Urinary bladder (tissue), 4 donors: Measurements from ENCODE around the gene CENPA. TPM values are rescaled to one million over a fixed set of nuclear protein-coding genes. Genes with fewer than 3 reads are reported as not detected.
A peak's percentile ranks its signal among the peaks of the same experiment; 100 is the strongest.
"Not testable (repeated sequence)": the region's sequence is repeated elsewhere in the genome, so short reads cannot be mapped to it uniquely, and the experiment has no call there.

Source experiments
- DNase-seq: peaks from one replicate; pipeline ENCODE4 v3.0.0-alpha.2; 2015; ENCODE audit errors: extremely low spot score
- H3K27ac ChIP-seq: one replicate; pipeline ENCODE4 v1.5.1; 2013; ENCODE audit warnings: low read depth, mild to moderate bottlenecking, moderate library complexity
- H3K36me3 ChIP-seq: one replicate; pipeline ENCODE4 v1.6.1; 2013; ENCODE audit warnings: mild to moderate bottlenecking, moderate library complexity; ENCODE audit not compliant: insufficient read depth
- H3K4me1 ChIP-seq: one replicate; pipeline ENCODE4 v1.6.1; 2013; ENCODE audit warnings: mild to moderate bottlenecking, moderate library complexity; ENCODE audit not compliant: insufficient read depth
- H3K4me3 ChIP-seq: one replicate; pipeline ENCODE4 v1.5.1; 2013; ENCODE audit warnings: low read depth, low read length
- WGBS: extraction: QIAGEN DNeasy Blood & Tissue Kit; methylation state at CpG from one replicate; pipeline ENCODE4 v1.1.7; 2013; 5-methylcytosine and 5-hydroxymethylcytosine counted together
- polyA plus RNA-seq: library from polyadenylated mRNA; stranded (reverse); fragments of 200-250 nt; gene quantifications from one replicate; pipeline ENCODE4 v1.2.3, GENCODE V29; 2013
- total RNA-seq: library from RNA; depleted of rRNA; stranded (reverse); fragments of >200 nt; gene quantifications from one replicate; pipeline ENCODE4 v1.2.3, GENCODE V29; 2014
- donor health status: healthy with polysubstance abuse.
- donor health status: healthy.

CENPA gene
- total and polyA plus RNA-seq, 2 donors: 0.53 to 6.1 TPM

GRCh38 chr2:26752656-26753055, 33.2 kb upstream of the CENPA start:
- 84% methylated on average over 3 of the region's 3 CpGs for WGBS
- Histone ChIP-seq H3K27ac (no peak overlapping the region), H3K36me3 (no peaks in the 10 kb centered on the region)

DNA sequence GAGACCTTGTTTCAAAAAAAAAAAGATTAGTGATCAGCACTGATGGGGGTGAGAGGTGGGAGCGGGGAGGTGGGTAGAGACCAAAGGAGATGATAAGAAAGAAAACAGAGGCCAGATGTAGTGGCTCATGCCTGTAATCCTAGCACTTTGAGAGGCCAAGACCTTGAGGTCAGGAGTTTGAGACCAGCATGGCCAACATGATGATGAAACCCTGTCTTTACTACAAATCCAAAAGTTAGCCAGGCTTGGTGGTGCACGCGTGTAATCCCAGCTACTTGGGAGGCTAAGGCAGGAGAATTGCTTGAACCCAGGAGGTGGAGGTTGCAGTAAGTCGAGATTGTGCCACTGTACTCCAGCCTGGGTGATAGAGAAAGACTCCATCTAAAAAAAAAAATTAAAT, 31.3 kb upstream of the CENPA start:
- DNase-seq: no peak
- Histone ChIP-seq H3K36me3 (no peaks in the 10 kb centered on the region), H3K4me1 (no peaks in the 10 kb centered on the region), H3K4me3 (no peak overlapping the region), H3K27ac (no peak overlapping the region)
- WGBS: 94% methylated on average over 4 of the region's 4 CpGs

More at GRCh38 chr2:26752656-26753055, 33.2 kb upstream of the CENPA start:
- Histone ChIP-seq H3K4me3 (no peak overlapping the region), H3K4me1 (no peaks in the 10 kb centered on the region)
- no peak for DNase-seq

DNA sequence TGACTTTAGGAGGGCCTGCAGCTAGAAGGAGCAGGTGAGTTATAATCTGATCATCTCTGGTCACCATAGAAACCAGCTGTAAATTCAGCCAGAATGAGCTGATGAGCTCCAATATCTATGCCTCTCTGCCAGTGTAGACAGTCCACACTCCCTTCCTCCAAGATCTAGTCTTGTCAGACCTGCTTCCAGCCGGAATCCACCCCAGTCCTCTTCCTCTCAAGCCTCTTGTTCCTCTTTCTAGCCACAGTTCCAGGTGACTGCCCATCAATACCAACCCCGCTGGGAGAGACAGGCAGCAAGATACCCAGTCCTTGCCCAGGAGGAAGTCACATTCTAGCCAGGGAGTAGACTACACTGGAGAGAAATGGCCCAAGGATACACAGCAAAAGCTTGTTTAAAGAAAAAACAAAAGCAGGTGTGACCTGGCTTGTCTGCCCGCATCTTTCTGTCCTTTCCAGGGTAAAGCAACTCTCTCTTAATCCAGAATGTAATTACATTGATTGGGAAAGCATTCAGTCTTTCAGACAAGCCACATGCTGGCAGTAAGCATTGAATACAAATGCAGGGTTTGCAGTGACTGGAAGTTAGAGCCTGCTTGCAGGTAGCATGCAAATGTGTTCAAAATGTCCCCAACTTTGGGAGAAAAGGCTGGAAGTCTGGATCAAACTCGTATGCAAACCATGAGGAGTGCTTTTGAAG, 30.7 kb upstream of the CENPA start:
- Histone ChIP-seq H3K36me3 (no peaks in the 10 kb centered on the region), H3K4me1 (no peaks in the 10 kb centered on the region), H3K27ac (no peak overlapping the region), H3K4me3 (no peak overlapping the region)
- DNase-seq: no peak
- 73% methylated on average over 4 of the region's 4 CpGs for WGBS

- H3K36me3 ChIP-seq: no peaks in the 10 kb centered on the region
- 80% methylated on average over 5 of the region's 5 CpGs for WGBS
- no peaks in the 10 kb centered on the region for H3K4me1 ChIP-seq
- no peak for DNase-seq
- H3K4me3 ChIP-seq: no peak overlapping the region
- H3K27ac ChIP-seq: no peak overlapping the region
Observed at GRCh38 chr2:26756337-26756736, 29.5 kb upstream of the CENPA start.

DNA sequence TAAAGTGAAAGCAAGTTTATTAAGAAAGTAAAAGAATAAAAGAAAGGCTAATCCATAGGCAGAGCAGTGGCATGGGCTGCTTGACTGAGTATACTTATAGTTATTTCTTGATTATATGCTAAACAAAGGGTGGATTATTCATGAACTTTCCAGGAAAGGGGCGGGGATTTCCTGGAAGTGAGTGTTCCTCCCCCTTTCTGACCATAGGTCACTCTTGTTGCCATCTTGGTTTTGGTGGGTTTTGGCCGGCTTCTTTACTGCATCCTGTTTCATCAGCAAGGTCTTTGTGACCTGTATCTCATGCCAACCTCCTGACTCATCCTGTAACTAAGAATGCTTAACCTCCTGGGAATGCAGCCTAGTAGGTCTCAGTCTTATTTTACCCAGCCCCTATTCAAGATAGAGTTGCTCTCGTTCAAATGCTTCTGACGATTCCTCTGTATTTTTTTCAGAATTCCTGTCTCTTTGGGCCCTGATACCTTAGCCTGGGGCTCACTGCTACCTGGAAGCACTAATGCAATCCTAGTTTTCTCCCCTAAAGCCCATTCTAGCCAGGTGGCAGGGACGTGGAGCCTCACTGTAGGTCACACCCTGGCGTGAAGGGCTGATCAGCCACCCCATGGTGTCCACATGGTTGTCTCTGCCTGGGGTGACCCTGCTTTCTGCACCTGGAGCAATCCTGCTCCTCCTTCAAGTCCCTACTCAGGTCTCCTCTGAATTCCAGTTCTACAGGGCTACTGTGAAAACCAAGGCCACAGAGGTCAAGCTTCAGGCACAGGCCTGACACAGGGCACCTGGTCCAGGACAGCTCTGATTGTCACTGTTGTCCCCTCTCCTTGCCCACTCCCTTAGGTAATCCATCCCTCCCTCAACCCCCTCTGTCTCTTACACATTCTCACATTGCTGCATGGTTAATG, 27.7 kb upstream of the CENPA start:
- Histone ChIP-seq H3K4me1 (no peaks in the 10 kb centered on the region), H3K36me3 (no peaks in the 10 kb centered on the region), H3K27ac (no peak overlapping the region), H3K4me3 (no peak overlapping the region)
- DNase-seq: no peak
- WGBS: 58% methylated on average over 6 of the region's 6 CpGs

GRCh38 chr2:26758790-26759321, 27.0 kb upstream of the CENPA start:
- 82% methylated on average over 7 of the region's 7 CpGs for WGBS
- H3K27ac ChIP-seq: no peak overlapping the region
- H3K4me1 ChIP-seq: no peaks in the 10 kb centered on the region
- DNase-seq: no peak
- no peaks in the 10 kb centered on the region for H3K36me3 ChIP-seq
- no peak overlapping the region for H3K4me3 ChIP-seq

DNA sequence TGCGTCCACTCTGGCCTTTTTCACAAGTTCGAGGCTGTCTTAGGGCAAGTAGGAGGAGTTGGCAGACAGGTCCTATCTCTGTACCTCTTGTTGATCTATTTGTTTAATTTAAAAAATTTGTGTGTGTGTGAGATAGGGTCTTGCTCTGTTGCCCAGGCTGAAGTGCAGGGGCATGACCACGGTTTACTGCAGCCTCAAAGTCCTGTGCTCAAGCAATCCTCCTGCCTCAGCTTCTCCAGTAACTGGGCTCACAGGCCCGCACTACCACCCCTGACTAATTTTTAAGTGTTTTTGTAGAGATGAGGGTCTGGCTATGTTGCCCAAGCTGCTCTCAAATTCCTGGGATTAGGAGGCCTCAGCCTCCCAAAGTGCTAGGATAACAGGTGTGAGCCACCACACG, 26.0 kb upstream of the CENPA start:
- H3K36me3 ChIP-seq: no peaks in the 10 kb centered on the region
- H3K4me3 ChIP-seq: no peak overlapping the region
- no peaks in the 10 kb centered on the region for H3K4me1 ChIP-seq
- DNase-seq: no peak
- 96% methylated on average over 5 of the region's 5 CpGs for WGBS
- H3K27ac ChIP-seq: no peak overlapping the region

GRCh38 chr2:26760991-26761390, 24.9 kb upstream of the CENPA start:
- not testable (repeated sequence) for H3K4me3 ChIP-seq, H3K27ac ChIP-seq, H3K36me3 ChIP-seq, H3K4me1 ChIP-seq, DNase-seq
- WGBS: 75% methylated on average over 10 of the region's 10 CpGs

GRCh38 chr2:26763019-26763418, 22.8 kb upstream of the CENPA start:
- no peaks in the 10 kb centered on the region for H3K4me1 ChIP-seq
- no peak overlapping the region for H3K27ac ChIP-seq
- no peak overlapping the region for H3K4me3 ChIP-seq
- 93% methylated on average over 10 of the region's 10 CpGs for WGBS
- no peak for DNase-seq
- no peaks in the 10 kb centered on the region for H3K36me3 ChIP-seq

DNA sequence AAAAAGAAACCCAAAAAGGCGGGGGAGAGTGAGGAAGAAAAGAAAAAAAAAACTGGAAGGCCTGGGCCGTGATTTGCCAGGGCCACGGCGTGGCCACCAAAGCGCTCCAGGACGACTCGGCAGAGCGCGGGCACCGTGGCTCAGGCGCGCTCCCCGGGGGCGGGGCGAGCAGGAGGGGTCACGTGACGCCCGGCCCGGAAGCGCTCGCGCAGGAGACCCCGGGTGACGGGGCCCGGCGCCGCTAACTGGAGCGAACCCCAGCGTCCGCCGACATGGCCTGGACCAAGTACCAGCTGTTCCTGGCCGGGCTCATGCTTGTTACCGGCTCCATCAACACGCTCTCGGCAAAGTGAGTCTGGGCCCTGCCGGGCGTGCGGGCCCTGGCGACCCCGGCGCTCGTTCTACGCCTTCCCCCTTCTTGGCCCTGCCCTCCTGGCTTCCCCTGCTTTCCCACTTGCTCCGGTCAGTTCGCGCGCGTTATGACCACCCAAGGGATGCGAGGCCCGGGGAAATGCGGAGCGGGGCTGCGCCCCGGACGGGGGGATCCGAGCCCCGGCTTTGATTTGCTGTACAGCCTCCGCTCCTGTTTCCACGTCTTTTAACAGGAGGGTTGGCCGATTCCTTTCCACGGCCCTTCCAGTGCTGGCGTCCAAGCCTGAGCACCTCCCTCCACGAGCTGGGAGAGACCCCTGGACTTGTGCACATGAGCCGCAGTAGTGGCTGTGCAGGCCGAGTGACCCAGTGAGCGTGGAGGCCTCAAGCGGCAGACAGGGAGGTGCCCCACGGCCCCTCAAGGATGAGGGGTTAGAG, 21.6 kb upstream of the CENPA start, which contains the start of gene SLC35F6:
Gene SLC35F6 (plus strand): TSS at position 207 of the 810 bp plus-strand sequence. CDS start 66 bp downstream, at position 273.
- peak; percentile 37 for DNase-seq
- H3K27ac ChIP-seq: peak within 1 kb of the TSS; percentile 73
- under 1% methylated on average over 68 of the region's 68 CpGs for WGBS
- H3K36me3 ChIP-seq: no peaks in the 10 kb centered on the region
- no peaks in the 10 kb centered on the region for H3K4me1 ChIP-seq
- H3K4me3 ChIP-seq: peak within 1 kb of the TSS; percentile 74

DNA sequence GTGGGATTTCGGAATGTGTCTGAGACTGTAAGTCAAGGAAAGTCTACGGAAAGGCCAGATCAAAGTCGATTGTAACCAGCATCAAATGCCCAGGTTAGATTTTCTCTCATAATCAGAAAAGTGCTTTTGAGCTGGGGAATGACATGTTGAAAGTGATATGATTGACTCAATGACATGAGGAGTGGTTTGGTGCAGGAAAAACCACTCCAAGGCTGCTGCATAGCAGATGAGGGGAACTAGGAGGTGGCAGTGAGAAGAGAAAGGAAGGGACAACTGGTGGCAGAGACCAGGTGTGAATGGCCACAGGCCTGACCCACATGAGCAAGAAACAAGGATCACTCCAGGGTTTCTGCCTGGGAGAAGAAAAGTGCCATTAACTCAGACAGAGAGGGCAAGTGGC, 20.9 kb upstream of the CENPA start:
- H3K4me1 ChIP-seq: no peaks in the 10 kb centered on the region
- peak overlapping the region; percentile 74 for H3K4me3 ChIP-seq
- H3K27ac ChIP-seq: peak overlapping the region; percentile 73
- WGBS: 25% methylated on average over 3 of the region's 3 CpGs
- no peak for DNase-seq
- H3K36me3 ChIP-seq: no peaks in the 10 kb centered on the region

GRCh38 chr2:26765475-26766200, 20.2 kb upstream of the CENPA start:
- H3K27ac ChIP-seq: no peak overlapping the region
- no peak for DNase-seq
- H3K36me3 ChIP-seq: no peaks in the 10 kb centered on the region
- H3K4me3 ChIP-seq: no peak overlapping the region
- WGBS: 86% methylated on average over 10 of the region's 10 CpGs
- H3K4me1 ChIP-seq: no peaks in the 10 kb centered on the region

DNA sequence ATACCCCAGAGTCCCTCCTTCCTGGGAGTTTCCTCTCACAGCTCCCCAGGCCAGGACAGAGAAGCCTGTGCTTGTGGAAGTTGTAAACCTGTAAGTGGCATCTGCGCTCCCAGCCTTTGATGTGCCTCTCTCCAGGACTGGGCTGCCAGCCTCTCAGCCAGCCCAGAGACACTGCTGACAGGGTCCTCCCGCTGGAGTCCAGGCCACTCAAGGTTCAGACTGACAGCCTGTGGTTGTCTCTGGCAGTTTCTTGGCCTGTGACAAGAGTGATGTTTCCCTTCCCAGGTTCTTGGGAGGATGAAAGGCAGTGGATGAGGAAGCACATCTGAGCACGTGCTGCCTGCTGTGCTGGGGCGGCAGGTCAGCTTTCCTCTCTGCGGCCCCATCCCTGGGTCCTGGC, 18.7 kb upstream of the CENPA start:
- no peaks in the 10 kb centered on the region for H3K4me1 ChIP-seq
- DNase-seq: no peak
- H3K27ac ChIP-seq: no peak overlapping the region
- 64% methylated on average over 5 of the region's 5 CpGs for WGBS
- H3K36me3 ChIP-seq: no peaks in the 10 kb centered on the region
- H3K4me3 ChIP-seq: no peak overlapping the region
